NCI-H1048 (cell line): ENCODE measurements around the gene DNM3.
"Not testable (repeated sequence)": the region's sequence is repeated elsewhere in the genome, so short reads cannot be mapped to it uniquely, and the experiment has no call there.

Experiments used
- DNase-seq: peaks from one replicate; lab custom pipeline; 2025; lab: John Stamatoyannopoulos, UW

DNM3 gene

DNA sequence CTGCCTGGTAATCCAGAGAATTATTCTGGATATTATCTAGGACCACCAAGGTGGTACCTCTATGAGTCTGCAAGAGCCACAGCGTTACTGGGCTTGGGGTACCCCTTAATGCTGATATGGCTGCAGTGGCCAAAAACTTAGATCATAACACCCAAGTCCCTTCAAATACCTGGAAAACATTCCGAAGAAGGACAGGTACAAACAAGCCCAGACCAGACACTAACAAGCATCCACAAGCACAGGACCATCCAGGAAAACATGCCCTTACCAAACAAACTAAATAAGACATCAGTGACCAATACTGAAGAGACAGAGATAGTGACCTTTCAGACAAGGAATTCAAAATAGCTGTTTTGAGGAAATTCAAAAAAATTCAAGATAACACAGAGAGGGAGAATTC lies 582.0 kb downstream of the DNM3 start:
- no peak for DNase-seq

DNA sequence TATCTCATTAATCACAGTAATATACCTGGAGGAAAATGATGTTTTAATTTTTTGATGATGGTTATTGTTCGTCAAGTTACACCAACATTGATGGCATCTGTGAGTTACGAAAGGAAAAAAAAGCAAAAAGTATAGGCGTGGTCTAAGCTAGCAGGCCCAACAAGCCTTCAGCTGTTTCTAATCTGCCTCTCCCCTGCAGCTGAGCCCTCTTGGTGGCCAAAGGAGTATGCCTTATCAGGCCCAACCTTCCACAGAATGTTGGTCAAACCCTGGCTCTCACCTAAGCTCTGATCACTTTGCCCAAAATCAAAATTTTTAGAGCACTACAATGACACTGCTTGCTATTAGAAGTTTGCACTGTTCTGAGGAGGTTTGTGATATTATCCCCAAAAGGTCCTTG lies 584.0 kb downstream of the DNM3 start:
- no peak for DNase-seq

DNA sequence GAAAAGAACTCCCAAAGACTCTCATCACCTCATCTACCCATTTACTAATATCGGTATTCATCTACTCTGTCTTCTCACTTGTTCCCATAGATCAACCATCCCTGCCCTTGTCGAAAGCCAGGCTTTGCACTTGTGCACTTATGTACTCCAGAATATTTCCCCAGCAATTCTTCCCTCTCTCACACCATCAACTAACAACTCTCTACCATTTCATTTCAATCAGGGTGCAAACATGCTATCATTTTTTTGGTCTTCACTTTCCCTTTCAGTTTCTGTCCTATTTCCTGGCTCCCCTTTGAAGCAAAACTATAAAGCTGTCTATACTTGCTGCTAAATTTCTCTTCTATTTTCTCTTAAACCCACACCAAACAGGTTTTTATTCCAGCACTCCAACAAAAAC lies 585.9 kb downstream of the DNM3 start:
- no peak for DNase-seq

DNA sequence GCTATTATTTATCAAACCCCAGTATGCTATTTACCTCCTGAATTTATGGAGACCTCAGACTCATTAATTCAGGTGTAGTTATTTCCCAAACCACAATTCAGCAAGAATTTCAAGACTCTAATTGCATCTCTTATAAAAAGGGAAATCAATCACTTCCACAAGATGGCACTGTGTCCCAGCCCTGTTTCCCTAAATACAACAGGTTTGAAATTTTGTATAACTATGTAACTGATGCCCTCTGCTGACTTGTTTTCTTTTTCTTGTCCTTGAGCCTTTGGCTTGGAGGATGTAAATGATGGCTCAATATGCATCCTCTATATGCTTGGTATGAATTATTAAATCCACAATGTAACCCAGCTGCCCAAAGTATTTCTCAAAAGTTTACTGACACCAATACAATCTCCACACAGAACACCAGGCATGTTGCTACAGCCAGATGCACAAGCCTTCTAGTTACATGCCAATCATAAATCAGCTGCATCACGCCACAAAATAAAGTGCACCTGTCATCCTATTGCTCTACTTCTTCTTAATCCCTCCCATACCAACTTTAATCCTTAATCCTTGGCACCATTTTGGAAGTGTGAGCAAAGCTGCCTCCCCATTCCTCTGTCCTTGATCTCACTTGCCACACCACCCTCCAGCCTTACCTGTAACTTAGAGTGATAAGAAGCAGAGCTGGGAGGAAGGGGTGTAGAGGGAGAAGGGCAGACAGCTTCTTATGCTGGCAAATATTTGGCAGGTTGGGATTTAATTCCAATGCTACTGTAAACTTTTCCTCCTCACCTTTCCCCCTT lies 588.2 kb downstream of the DNM3 start:
- DNase-seq = peak; percentile 23

DNA sequence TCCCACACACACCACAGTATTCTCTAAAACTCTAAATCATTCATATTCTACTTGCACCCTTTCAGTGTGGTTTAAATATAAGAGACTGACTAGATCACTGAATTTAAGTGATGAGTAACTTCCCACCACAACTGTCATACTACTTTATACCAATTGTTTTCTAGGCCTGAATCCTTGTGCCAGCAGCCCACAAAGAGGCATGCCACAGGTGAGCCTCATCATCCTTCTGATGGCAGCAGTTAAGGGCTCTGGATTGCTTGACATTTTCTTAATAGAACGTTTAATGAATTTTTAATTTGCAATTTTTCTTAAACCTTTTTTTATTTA lies 588.8 kb downstream of the DNM3 start:
- DNase-seq = no peak

DNA sequence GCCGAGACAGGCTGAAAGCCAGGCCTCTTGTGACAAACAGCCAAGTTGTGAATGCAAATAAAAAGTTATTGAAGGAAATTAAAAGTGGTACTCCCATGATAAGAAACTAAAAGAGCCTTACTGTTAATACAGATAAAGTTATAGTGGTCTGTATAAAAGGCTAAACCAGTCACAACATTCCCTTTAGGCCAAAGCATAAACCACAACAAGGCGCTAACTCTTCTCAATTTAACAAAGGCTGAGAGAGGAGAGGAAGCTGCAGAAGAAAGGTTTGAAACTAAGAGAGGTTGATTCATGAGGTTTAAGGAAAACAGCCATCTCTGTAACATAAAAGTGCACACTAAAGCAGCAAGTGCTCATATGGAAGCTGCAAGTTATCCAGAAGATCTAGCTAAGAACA lies 589.9 kb downstream of the DNM3 start:
- no peak for DNase-seq

DNA sequence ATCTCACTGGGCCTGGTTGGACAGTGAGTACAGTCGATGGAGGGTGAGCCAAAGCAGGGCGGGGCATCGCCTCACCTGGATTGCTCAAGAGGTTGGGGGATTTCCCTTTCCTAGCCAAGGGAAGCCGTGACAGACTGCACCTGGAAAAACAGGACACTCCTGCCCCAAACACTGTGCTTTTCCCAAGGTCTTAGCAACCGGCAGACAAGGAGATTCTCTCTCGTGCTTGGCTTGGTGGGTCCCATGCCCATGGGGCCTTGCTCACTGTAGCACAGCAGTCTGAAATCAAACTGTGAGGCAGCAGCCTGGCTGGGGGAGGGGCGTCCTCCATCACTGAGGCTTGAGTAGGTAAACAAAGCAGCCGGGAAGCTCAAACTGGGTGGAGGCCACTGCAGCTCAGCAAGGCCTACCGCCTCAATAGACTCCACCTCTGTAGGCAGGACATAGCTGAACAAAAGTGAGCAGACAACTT lies 590.5 kb downstream of the DNM3 start:
- DNase-seq = no peak

DNA sequence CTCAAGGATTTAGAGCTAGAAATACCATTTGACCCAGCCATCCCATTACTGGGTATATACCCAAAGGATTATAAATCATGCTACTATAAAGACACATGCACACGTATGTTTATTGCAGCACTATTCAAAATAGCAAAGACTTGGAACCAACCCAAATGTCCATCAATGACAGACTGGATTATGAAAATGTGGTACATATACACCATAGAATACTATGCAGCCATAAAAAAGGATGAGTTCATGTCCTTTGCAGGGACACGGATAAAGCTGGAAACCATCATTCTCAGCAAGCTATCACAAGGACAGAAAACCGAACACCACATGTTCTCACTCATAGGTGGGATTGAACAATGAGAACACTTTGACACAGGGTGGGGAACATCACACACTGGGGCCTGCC lies 595.9 kb downstream of the DNM3 start:
- not testable (repeated sequence) for DNase-seq

DNA sequence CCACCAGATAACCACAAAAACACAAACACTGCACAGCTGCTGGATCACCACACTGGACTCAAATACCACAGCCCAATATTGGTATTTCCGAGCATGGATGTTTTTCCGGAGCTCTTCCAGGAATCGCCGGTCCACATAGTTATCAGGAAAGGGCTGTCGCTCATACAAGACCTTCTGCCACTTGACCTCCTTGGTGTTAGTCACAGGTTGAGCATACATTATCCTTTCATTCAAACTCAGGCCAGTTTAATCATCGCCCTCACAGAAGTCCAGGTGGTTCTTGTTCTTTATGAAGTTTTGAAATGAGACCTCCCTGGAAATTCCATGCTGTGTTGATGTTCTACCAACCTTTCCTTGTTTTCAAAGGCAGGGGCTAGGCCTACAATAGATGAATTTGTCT lies 601.1 kb downstream of the DNM3 start:
- DNase-seq = no peak

DNA sequence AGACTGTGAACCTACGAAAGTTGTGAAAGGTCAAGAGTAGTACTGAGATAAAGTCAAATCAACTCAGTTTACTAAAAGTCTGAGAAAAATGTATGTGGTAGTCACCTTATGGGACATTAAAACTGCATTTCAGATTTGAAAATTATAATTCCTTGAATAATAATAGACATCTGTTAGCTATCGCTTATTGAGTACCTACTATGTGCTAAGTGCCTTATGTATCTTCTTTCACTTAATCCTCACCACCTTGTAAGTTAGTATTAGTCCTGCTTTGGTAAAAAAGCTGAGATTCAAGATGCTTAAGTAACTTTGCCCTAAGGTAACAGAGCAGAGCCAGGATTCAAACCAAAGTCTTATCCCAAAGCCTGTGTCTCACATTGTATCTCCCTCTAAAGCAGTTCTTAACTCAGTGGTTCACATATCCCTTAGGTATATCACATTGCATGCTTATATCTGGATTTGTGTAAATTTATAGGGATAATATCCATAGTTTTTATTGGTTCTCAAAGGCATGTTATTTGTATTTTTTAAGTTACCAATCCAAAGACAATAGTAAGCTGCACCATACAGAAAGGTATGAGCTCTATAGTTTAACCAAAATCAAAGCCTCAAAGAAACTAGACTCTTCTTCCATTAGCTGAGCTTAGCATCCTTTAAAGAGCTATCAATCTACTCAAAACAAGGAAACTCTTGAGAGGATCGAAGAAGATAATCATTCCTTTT lies 601.7 kb downstream of the DNM3 start:
- DNase-seq = no peak

DNA sequence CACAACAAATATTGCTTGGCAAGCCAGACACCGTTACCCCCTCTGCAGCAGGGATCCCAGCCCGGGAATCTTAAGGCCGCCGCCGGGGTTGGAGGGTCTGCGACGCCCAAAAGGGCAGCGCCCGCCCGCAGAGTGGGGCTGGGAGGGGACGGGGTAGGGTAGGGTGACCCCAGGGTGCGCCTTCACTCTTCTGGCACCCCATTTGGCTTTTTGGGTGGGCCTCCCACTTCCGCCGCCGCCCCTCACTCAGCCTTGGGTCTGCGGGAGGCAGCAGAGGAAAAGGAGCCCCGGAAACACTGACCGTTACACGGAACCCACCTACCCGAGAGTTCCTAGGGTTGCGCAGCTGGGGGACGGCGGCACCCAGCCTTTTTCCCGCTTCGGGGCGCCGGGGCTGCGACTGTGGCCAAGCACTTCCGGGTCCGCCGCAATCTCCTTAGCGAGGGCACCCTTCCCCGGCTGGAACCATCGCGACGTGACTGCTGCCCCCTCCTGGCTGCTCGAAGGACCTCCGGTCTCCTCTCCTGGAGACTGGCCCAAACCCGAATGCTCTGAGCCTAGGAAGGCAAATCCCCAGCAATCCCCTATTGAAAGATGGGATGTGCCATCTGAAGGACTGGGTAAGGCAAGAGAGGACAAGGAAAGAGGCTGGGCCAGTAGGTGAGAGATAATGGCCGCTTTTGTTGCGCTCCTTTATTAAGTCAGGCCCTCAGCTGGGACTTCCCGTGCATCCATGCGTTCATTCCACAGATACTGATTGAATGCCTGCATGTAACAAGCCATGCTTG lies 602.6 kb downstream of the DNM3 start, which contains the start of gene PIGC:
PIGC (minus strand) TSS at position 404 of the 788 bp plus-strand sequence. CDS start 1,447 bp downstream, outside the sequence.
- peak; percentile 96 for DNase-seq

DNA sequence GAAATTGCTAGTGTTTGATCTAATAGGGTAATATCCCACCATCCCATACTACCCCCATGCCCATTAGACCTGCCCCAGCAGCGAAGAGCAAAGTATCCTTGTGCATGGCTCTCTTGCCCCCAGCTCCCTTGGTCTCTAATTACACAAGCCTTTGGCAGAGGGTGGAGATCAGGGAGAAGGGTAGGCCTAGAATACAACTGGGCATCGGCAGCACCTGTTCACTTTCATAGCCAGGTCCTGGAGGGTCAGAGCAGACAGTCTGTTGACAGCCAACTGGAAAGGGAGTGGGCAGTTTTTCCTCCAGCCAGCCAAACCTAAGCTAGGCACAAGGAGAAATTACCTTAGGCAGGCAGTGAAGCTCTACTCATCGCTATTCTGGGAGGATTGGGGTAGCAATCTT lies 605.2 kb downstream of the DNM3 start:
- DNase-seq = no peak

DNA sequence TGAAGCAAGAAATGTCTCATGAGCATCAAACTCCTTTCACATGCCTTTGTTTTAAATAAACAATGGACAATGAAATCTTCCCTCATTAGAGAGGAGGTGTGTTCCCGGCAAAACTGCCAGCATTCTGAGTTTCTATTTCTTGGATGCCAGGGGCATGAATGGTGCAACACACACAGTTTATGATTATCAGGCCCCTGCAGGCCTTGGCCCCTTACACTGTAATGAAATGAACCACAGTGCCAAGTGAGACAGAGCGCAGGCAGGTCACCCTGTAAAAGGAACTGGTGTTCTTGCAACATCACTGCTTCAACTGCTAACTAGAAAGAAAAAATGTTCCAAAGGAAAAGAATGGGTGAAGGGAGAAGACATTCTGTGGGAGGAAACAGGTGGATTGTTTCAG lies 606.3 kb downstream of the DNM3 start:
- DNase-seq = no peak

DNA sequence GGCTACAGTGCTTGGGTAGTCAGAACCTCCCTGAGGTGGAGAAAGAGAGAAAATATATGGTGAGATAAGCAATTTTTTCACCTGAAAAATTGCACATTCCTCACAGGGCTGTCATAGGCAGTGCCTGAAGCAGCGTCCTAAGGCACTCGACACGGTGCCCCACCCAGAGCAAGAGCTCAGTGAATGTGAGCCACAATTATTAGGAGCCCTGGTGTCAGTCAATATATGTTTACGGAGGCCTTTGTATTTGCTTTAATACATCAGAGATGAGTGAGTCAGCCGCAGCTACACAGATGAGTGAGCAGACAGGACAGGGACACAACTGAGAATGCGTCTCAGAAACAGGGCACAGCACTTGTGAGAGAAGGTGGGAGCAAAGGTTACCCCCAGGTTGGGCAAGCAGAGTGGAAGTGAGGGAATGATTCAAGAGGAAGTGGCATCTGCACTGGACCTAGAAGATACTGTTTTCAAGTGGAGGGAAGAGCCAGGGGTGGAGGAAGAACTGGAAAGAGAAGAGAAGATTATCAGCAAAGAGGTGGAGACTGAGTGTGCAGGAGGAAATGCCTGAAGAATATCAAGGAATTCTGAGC lies 607.8 kb downstream of the DNM3 start:
- no peak for DNase-seq

DNA sequence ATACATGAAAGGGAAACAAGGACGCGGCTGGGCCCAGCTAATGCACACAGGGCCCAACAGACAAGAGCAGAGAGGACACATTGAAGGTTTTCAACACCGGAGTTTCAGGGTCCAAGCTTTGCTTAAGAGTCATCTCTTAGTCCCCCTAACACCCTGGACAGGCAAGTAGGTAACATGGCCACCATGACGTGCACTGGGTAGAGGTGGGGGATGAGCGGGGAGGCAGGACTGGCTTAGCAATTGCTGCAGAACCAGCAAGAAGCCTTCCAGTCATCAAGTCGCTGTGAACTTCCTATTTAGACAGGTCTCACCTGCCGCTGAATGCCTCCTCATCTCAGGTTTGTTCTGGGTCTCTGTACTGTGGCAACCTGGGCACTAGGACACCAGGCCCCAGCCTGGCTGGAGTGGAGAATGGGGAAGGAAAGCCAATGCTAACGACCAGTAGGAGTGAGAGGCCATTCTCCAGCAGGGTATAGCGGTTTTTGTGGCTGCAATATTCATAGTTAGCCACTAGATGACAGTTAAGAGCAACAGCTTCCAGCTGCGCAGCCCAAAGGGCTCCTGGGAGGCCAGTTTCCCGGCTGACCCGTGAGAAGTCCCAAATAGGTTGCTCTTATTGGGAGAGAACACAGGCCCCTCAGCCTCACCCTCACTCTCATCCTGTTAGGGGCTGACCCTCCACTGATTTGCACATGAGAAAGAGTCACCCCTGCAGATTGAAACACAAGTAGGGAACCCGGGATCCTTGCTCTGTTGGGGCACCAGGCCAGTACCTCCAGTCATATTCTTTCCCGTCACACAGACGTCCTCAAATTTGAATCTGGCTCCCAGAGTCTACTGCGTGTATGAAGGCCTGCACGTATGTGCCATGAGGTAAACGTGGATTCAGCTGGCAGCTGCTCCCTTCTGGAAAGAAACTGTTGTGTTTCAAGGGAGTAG lies 608.6 kb downstream of the DNM3 start:
- DNase-seq = peak; percentile 26

DNA sequence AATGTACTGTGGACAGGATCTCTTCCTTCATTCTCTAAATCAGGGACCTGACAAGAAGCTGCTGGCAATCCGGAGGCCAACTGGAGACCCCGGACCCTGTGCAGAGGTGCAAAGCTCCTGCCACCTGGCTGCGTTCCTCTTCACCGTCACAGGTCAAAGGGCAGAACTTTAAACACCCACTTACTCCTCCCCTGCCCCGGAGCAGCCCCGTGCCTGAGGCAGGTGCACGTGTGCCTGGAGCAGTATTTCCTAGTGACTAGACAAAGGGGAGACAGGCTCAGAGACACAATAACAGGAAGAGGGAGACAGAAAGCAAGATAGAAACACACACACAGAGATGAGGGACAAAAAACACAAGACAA lies 609.2 kb downstream of the DNM3 start:
- no peak for DNase-seq

DNA sequence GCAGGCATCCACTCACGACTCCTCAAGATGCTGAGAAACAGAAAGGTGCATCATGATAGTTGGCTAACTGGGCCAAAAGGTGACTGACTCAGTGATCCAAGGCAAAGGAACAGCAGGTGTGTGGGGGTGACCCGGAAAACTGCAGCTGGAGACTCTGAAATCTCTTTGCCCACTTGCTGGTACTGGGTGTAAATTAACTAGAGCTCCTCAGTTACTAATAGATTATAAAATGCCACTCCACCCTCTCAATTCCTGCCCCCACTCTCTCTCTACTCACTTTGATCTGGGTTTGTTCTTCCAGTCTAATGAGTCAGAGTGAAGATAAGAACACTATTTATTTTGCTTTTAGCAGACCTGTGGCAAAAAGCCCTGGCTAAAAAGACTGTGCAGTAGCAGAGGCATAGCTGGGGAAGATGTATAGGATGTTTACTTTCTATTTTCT lies 609.7 kb downstream of the DNM3 start:
- DNase-seq = no peak

DNA sequence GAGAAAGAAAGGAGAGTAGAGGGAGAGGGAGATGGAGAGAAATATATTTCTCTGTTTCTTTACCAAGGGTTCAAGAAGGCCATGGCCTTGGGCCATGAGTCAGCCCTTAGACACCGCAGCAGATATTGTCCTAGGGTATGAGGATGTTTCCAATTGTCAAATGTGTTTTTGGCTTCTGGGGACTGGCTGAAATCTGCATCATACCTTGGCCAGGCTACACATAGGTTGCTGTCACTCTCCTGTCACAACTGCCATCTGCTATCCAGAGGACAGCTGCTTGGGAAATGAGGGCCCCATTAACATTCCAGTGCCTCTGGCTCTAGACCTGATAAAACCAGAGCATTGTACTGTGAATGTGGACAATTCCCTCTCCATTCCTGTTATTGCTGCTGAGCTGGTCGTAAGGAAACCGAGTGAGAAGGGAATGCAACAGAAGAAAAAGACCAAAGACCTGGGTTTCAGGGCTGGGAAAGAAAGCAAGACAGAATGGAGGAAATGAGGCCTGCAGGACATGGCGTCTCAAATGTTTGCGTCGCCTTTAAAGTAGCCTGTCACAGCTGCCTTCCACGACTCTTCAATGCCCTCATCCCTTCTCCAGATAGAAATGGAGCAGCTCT lies 611.3 kb downstream of the DNM3 start:
- no peak for DNase-seq

DNA sequence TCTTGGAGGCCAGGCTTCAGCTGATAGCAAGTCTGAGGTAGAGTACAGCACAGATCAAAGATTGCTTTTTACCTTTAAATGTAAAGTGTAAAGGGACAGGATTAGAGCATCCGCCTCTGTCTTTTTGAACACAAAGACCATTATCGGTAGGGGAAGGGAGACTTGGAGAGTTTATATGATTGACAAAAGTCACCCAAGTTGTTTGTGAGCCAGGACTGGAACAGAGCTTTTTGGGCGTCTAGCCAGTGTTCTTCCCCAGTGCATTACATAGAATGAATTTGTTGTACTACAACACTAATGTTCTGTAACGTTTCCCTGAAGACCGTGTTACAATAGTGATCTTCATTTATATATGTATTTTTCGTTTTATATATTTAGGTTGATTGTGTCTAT lies 611.9 kb downstream of the DNM3 start:
- no peak for DNase-seq

DNA sequence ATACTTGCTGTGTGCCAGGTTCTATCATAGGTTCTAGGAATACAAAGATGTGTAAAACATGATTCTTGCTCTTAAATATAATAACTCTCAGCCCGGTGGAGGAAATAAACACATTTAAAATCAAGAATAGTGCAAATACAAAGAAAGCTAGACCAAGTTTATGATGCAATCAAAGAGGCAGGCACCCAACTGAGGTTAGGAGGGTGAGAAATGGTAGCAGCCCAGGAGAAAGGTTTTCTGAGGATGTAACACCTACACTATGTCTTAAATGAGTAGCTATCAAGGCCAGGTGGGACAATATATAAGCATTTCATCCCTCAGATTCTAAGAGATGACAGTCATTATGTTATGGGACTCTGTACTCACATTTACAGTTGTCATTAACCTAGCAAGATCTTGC lies 612.3 kb downstream of the DNM3 start:
- DNase-seq = no peak

DNA sequence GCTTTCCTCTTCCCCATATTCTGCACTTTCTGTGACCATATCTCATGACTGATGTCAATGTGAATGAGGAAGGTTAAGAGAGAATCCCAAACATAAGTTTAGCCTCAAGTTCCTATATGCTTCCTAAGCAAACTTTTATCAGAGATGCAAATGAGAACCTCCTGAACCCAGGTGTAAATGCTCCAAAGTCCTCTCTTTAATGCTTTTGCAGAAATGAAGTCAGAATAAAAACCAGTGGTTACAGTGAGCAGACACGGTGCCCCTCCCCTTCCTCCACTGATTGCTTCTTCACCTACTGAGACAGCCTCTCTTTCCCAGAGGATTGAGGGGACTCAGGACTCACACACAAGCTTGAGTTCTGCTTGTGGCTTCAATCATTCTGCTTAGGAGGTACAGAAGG lies 614.2 kb downstream of the DNM3 start:
- DNase-seq = no peak
